Stimulated activated naive CD4-positive, alpha-beta T cell (primary cell): ENCODE results near the gene EPN1.

Experiments
- DNase-seq, 6 experiments: peaks; one replicate each; lab custom pipeline; 2025; lab: John Stamatoyannopoulos, UW

The EPN1 gene

GRCh38 chr19:55660991-55661390 lies 14.0 kb upstream of the EPN1 start:
- DNase-seq = no peak

GRCh38 chr19:55661826-55662225 lies 13.2 kb upstream of the EPN1 start:
- DNase-seq = no peak

GRCh38 chr19:55663846-55664536 lies 11.0 kb upstream of the EPN1 start:
- no peak for DNase-seq

GRCh38 chr19:55666343-55667005 lies 8.6 kb upstream of the EPN1 start:
- DNase-seq = no peak

- no peak for DNase-seq
Observed at GRCh38 chr19:55667006-55667381, 8.0 kb upstream of the EPN1 start.

- DNase-seq = no peak
Observed at GRCh38 chr19:55667511-55667910, 7.5 kb upstream of the EPN1 start.

GRCh38 chr19:55667958-55668357 lies 7.1 kb upstream of the EPN1 start:
- DNase-seq = no peak

- no peak for DNase-seq
Observed at GRCh38 chr19:55668603-55669348, 6.2 kb upstream of the EPN1 start.

- DNase-seq = no peak
Observed at GRCh38 chr19:55669418-55670279, 5.4 kb upstream of the EPN1 start.

GRCh38 chr19:55670280-55671053 lies 4.6 kb upstream of the EPN1 start:
- no peak for DNase-seq

GRCh38 chr19:55671054-55671378 lies 4.0 kb upstream of the EPN1 start:
- DNase-seq = no peak

- no peak for DNase-seq
Observed at GRCh38 chr19:55672418-55672817, 2.6 kb upstream of the EPN1 start.

GRCh38 chr19:55673465-55673864 lies 1.6 kb upstream of the EPN1 start:
- DNase-seq = no peak

- DNase-seq = no peak
Observed at GRCh38 chr19:55673889-55674288, 1.1 kb upstream of the EPN1 start.

- DNase-seq = no peak
Observed at GRCh38 chr19:55674459-55674840, 576 bp upstream of the EPN1 start.

GRCh38 chr19:55675661-55676354 lies 782 bp downstream of the EPN1 start:
- no peak for DNase-seq

GRCh38 chr19:55676383-55676782 lies 1.4 kb downstream of the EPN1 start:
- DNase-seq = no peak

GRCh38 chr19:55676889-55677505 lies 2.0 kb downstream of the EPN1 start:
- DNase-seq = no peak

GRCh38 chr19:55677572-55678028 lies 2.6 kb downstream of the EPN1 start:
- DNase-seq = no peak

- no peak for DNase-seq
Observed at GRCh38 chr19:55678121-55678671, 3.2 kb downstream of the EPN1 start.
